CD4-positive, alpha-beta T cell treated with Interleukin-15 for 1 hour (primary cell): Measurements from ENCODE around the gene SPTBN4.
"Not testable (repeated sequence)": the region's sequence is repeated elsewhere in the genome, so short reads cannot be mapped to it uniquely, and the experiment has no call there.

ENCODE experiments used
- DNase-seq: peaks from one replicate; pipeline ENCODE4 v3.0.0-alpha.2; 2020

SPTBN4 gene

DNA sequence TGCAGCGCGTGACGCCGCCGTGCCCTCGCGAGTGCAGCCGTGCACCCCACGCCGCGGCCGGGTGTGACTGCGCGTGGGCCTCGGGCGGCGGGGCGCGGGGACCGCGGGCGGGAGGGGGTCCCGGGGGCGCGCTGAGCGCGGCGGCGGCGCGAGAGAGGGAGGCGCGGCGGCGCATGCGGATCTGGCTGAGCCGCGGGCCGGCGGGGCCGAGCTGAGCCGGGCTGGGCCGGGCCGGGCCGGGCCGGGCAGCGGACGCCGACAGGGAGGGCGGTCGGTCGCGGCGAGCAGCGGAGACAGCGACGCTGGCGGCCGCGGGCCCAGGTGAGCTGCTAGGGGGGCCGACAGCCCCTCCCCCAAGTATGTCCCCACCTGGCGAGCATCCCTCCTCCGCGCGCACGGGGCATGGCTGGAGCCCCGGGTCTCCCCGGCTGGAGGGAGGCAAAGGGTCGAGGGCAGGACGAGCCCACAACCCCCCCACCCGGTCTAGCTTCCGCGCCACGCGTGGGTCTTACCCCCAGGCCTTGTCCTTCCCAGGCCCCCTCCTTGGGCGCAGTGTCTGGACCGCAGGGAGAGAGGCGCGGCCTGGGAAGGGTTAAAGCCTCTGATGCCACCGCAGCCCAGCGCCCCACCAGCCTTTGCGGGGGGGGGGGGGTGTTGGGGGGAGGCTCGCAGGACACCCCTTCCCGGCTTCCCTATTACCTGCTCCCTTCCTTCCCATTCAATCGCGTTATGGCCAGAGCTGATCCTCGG, at the start of gene SPTBN4:
SPTBN4 (plus strand) TSS at position 17 of the 750 bp plus-strand sequence. CDS start 5,621 bp downstream, outside the sequence.
- DNase-seq = no peak

DNA sequence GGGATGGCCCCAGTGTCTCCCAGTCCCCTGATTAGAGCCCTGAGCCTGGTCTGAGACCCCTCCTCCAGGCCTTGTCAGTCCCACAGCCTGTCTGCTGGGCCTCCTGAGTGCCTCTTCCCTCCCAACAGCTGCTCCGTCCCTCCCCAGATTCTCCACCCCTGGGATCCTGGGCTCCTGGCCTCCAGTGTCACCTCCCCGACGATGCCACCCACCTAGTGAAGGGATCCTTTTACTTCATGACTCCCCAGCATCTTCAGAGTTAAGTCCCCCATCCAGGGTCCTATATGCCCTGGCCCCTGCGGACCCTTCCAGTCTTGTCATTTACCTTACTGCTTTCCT, 49.2 kb upstream of the SPTBN4 start:
- no peak for DNase-seq

DNA sequence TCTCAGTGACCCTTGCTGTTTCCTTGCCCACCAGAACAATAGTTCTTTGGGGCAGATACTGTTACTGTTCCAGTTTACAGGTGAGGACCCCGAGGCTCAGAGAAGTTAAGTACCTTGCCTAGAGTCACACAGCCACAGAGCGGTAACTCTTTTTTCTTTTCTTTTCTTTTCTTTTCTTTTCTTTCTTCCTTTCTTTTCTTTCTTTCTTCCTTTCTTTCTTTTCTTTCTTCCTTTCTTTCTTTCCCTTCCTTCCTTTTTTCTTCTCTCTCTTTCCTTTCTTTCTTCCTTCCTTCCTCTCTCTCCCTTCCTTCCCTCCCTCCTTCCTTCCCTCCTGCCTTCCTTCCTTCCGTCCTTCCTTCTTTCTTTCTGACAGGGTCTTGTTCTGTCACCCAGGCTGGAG, 48.8 kb upstream of the SPTBN4 start:
- DNase-seq = no peak

DNA sequence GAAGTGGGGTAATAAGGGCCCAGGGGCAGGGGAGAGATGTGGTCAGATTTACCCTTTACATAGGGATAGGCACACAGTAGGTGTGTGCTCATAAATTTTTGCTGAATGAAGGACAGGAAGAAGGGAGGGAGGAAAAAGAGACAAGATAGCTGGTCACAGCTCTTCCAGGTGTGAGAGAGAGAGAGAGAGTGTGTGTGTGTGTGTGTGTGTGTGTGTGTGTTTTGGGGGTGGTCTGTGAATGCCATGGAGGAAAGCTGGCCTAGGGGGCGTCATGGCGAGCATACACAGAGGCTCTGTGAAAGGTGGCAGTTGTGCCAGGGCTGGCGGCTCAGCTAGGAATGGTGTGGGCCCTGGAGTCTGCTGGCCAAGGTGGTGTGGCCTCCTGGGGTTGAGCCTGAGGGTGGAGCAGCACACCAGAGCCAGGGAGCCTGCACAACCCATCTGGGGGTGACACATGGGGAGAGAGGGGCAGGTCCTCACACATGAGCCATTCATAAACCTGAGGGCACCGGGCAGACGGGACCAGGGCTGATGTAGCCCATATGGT, 47.7 kb upstream of the SPTBN4 start:
- DNase-seq = no peak

DNA sequence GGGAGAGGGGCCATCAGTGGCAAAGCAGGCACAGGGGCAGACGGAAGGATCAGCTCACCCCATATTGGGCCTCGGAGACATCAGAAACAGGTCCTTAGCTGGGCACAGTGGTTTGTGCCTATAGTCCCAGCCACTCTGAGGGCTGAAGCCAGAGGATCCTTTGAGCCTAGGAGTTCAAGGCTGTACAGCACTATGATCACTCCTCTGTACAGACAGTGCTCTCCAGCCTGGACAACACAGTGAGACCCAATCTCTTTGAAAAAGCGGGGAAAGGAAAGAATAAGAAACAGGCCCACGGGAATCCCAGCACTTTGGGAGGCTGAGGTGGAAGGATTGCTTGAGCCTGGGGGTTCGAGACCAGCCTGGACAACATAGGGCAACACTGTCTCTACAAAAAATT, 47.0 kb upstream of the SPTBN4 start:
- DNase-seq = no peak

DNA sequence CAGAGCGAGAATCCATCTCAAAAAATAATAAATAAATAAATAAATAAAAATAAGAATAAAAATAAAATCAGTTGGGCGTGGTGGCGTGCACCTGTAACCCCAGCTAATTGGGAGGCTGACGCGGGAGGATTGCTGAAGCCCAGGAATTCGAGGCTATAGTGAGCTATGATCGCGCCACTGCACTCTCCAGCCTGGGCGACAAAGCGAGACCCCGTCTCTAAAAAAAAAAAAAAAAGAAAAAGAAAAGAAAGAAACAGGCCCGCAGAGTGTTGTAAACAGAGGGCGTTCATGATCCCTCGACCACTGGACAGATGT, 46.4 kb upstream of the SPTBN4 start:
- no peak for DNase-seq

DNA sequence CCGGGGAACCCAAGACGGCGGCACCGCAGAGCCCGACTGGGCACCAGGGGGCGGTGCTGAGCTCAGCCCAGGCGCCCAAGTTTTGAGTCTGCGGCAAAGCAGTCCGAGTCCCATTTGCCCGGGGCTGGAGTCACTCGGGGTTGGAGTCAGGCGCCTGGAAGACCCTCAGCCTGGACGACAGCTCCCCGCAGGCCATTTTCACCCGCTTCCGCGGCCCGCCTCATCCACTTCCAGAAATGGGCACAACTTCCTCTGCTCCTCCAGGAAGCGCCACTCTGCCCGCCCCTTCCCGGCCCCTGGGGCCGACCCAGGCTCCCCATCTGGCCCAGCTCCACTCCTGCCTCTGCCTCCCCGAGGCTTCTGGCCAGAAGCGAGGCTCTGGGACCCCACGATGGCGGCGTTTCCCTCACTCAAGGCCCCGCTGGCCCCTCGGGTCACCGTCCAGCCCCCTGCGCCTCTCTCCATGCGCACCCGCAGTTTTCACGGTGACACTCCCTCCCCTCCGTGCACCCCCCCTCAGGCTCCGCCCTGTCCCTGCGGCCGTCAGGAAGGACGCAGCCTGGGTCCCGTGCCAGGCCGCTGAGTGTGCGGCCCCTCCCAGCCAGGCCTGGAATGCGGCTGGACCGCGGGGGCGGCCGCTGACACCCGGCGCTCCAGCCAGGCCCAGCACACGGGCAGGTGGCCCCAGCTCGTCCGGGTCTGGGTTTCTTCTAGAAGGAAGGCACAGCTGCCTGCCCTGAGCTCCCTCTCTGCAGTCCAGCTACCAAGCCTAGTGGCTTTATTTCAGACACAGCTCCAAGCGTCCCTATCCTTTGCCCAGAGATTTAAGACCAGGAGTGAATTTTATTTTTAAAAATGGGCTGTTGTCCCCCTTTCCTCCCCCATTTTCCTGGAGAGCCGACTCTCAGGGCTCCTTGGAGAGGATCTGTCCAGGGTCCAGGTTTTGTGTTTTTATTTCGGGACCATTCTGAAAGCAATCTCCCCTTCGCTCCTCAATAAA, 45.7 kb upstream of the SPTBN4 start:
- DNase-seq = peak; percentile 75

DNA sequence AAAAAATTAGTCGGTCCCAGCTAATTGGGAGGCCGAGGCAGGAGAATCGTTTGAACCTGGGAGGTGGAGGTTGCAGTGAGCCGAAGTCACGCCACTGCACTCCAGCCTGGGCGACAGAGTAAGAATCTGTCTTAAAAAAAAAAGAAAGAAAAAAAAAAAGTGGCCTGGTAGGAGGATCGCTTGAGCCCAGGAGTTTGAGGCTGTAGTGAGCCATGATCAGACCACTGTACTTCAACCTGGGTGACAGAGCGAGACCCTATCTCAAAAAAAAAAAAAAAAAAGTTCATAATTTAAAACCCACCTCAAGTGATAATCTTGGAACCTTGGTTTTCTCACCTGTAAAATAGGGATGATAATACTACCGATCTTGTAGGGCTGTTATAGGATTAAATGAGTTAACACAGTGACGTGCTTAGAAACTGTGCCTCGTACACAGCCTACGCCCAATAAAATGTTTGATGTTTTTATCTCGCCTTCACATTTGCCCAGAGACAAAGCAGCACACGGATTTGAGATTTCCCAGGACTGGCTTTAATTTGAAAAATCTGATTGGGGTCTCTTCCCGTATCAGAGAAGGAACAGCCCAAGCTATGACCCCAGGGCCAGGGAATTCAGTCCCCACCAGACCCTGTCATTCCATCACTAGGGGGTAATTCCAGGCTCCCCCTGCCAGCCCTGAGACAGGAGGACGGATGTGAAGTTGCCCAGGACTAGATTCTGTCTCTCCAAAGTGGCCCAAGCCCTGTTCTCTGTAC, 44.6 kb upstream of the SPTBN4 start:
- no peak for DNase-seq

DNA sequence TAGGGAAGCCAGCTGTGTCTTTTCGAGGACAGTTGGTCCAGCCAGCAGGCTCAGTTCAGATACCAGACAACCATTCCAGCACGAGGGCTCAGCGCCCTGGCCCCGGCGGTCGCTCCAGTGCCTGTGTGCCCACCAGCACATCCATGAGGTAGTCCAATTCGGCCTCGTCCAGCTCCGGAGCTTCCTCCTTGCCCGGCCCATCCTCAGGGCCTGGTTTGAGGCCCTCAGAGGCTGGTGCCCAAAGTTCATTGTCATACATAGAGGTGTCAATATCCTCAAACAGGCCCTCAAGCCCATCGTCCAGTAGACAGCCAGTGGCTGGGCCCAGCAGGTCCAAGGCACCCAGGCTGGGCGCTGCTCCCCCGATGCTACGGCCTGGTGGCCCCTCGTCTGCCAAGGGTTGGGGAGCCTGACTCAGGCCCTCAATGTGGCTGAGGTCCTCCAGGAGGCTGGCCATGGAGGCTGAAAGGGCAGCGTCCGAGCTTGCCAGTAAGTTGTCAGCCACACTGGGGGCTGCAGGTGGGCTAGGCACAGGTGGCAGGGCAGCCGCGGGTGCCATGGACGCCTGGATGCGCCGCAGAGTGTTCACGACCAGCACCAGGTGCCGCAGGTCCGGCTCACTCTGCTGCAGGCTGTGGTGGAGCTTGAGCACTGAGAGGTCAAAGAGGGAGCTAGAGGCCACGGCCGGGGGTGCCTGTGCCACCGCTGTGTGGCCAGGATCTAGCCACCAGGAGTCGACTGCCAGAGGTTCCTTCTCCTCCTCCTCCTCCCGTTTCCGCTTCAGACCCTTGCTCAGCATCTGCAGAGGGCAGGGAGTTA, 43.8 kb upstream of the SPTBN4 start:
- no peak for DNase-seq

DNA sequence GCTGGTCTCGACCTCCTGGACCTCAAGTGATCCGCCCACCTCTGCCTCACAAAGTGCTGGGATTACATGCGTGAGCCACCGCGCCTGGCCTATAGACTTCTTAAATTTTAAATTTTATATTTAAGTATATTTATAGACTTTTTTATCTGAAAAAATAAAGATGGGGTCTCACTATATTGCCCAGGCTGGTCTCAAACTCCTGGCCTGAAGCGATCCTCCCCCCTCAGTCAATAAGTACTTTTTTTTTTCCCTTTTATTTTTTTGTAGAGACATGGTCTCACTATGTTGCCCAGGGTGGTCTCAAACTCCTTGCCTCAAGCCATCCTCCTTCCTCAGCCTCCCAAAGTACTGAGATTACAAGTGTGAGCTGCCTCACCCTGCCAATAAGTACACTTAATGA, 42.9 kb upstream of the SPTBN4 start:
- no peak for DNase-seq

DNA sequence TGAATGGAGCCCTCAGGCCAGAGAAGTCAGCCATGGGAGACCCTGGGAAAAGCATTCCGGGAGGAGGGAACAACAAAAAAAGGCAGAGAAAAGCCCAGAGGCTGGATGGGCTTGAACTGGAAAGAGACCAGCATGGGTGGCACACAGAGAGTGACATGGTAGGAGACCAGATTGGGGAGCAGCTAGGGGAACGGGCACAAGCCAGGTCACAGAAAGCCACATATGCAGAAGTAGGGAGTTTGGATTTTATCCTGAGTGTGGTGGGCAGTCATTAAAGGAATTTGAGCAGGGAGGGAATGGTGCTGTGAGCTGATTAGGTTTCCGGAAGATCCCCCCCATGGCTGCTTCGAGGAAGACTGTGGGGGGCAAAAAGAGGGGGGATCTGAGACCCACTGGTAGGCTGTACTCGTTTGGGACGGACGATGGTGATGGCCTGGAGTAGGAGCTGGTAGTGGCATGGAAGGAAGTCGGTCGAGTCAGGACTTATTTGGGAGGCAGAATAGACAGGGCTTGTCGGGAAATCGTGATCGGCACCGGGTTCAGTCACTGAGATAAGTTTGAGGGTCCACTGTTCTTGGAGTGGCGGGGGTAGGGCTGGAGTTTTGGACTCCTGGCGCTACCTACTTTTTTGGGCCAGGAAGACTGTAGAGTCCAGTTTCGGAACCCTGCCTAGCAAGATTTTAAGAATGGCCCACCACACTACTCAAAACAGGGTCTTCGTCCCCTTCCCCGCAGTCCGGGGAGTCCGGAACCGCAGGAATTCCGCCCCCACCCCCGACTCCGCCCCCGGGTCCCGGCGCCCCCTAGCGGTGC, 42.0 kb upstream of the SPTBN4 start:
- no peak for DNase-seq

DNA sequence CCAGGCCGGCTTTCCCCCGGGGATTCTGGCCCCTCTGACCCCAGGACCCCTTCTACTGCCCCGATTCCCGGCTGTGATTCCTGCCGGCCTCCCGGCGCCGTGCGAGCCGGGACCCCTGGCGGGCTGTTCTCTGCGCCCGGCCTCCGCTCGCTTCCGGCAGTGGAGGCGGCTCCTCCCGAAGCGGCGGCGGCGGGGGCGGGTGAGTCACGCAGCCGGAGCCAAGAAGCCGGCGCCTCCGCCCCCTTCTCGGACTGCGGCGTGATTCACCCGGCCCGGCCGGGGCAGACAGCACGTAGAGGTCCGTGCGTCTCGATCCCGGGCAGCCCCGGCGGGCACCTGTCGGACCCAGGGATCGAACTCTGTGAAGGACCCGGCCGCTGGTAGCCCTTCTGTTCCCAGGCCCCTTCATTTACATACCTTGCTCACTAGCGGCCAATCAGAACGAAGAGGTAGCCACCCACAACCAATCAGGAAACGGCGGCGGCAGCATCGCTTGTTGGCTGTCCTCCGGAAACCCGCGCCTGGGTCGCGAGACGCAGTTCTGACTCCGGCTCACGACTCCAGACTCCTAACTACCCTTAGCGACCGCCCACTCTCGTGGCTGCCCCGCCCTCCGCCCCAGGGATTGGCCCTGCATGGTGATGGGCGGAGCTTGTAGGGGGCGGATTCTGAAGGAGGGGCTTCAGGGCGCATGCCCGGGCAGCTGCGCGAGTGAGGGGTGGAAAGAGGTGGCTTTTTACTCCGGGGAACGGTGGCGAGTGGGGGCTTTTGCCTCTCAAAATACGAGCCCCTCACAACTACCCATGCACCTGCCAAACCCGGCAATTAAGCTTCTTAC, 41.1 kb upstream of the SPTBN4 start, which contains the start of gene SERTAD1:
SERTAD1 (minus strand) TSS at position 543 of the 838 bp plus-strand sequence. CDS start 2,446 bp downstream, outside the sequence.
- peak; percentile 100 for DNase-seq

DNA sequence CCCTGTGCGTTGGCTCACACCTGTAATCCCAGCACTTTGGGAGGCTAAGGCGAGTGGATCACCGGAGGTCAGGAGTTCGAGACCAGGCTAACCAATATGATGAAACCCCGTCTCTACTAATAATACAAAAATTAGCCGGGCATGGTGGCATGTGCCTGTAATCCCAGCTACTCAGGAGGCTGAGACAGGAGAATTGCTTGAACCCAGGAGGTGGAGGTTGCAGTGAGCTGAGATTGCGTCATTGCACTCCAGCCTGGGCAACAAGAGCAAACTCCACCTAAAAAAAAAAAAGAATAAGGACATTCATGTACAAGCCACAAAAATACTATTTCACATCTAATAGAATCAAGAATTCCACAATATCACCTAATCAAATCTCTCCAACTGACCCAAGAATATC, 38.6 kb upstream of the SPTBN4 start:
- DNase-seq = not testable (repeated sequence)

DNA sequence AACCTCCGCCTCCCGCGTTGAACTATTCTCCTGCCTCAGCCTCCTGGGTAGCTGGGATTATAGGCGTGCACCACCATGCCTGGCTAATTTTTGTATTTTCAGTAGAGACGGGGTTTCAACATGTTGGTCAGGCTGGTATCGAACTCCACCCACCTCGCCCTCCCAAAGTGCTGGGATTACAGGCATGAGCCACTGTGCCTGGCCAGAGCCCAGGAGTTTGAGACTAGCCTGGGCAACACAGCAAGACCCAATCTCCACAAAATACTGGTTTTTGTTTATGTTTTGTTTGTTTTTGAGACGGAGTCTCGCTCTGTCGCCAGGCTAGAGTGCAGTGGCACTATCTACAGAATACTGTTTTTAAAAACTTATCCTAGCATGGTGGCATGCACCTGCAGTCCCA, 36.6 kb upstream of the SPTBN4 start:
- DNase-seq = not testable (repeated sequence)

DNA sequence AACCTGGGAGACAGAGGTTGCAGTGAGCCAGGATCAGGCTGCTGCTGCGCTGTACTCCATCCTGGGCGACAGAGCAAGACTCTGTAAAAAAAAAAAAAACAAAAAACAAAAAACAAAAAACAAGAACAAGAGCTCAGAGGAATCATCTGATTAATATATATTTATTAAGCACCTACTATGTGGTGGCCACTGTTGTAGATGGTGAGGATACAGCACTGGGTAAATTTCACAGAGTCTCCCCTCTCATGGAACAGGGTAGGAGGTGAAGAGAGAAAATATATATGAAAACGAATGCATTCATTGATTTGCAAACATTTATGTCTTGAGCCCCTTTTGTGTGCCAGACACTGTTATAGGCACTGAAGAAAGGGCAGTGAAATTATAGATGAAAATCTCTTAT, 35.1 kb upstream of the SPTBN4 start:
- no peak for DNase-seq

DNA sequence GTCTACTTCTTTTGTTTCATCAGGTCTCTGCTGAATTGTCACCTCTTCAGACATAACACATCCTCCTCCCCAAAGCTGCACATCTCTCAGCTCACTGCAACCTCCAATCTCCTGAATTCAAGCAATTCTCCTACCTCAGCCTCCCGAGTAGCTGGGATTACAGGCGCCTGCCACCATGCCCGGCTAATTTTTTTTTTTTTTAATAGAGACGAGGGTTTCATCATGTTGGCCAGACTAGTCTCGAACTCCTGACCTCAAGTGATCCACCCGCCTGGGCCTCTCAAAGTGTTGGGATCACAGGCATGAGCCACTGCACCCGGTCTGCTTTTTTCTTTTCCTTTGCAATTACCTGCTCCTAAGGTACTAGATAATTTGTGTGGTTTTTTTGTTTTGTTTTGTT, 34.0 kb upstream of the SPTBN4 start:
- not testable (repeated sequence) for DNase-seq

DNA sequence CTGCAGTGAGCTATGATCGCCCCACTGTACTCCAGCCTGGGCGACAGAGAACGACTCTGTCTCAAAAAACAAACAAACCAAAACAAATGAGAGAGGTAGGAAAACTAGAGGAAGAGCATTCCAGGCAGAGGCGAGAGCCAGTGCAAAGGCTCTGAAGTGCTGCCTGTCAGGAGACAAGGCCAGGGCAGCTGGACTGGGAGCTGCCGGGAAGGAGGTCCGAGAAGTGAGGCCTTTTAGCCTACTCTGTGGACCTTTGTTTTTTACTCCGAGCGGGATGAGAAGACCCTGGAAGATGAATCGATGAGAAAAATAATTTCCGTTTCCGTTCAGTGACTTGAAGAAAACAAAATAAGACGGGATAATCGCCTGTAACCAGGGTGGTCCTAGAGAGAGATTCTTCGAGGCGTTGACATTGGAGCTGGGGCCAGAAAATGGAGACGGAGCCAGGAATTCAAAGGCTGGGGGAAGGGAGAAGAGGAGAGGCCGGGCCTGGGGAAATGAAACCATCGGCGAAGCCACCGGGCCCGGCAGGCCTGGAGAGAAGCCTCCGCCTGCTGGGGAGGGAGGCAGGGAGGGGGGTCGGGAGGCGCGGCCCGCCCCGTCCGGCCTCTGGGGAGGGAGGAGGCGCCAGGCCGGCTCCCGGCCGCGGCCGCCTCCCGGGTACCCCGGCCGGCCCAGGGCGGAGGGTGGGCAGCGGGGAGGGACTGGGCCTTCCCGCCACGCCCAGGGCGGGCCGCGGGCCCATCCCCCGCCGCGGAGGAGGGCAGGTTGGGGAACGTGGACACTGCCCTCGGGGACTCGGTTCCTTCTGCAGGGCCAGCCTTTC, 33.2 kb upstream of the SPTBN4 start:
- peak; percentile 72 for DNase-seq

DNA sequence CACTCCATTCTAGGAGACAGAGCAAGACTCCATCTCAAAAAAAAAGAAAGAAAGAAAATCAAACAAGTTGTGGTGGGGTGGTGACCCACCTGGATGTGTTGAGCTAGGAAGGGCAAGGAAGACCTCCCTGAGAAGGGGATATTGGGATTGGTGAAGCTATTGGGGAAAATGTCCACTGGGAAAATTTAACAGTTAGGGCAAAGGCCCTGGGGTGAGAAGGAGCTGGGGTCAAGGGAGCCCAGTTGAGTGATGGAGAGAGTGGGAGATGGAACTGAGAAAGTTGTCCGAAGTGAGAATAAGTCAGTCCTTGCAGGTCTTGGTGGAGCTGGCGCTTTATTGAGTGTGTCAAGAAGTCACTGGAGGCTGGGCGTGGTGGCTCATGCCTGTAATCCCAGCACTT, 28.5 kb upstream of the SPTBN4 start:
- DNase-seq = no peak

DNA sequence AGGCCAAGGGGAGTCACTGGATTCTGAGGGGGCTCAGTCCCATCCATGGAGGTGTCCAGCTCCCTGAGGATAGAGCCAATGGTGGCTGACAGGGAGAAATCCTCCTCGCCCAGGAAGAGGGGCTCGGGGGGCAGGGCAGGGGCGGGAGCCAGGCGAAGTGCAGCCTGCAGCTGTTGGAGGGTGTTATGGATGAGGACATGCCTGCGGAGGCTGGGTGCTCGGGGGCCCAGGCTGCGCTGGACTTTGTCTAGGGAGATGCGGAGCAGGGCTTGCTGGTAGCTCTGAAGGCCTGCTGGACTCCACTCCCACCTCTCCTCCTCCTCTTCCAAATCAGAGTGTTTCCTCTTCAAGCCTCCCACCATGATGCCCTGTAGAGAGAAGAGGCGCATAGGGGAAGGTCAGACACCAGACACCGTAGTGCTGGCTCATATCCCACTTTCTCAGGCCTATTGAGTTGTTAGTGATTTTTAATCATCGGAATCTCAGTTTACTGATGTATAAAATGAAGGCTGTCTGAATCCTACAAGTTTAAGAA, 25.0 kb upstream of the SPTBN4 start:
- DNase-seq = no peak
